AG04450 (cell line): ENCODE results near the gene ITGB3BP. TPM values are rescaled to one million over a fixed set of nuclear protein-coding genes. Genes with fewer than 3 reads are reported as not detected.
A peak's percentile ranks its signal among the peaks of the same experiment; 100 is the strongest.
"Not testable (repeated sequence)": the region's sequence is repeated elsewhere in the genome, so short reads cannot be mapped to it uniquely, and the experiment has no call there.

Experiments
- CTCF ChIA-PET: fragments of 300-600, 350-600 bp; formaldehyde crosslinking; extraction: SDS; loops from one replicate; lab custom pipeline; 2022; ENCODE audit warnings: antibody characterized with exemption, inconsistent platforms; lab: Charles Lee
- POLR2A ChIA-PET: fragments of 350-600 bp; formaldehyde crosslinking; extraction: SDS; loops from one replicate; lab custom pipeline; 2021; ENCODE audit warnings: antibody characterized with exemption, inconsistent platforms; lab: Yijun Ruan, JAX
- DNase-seq: peaks from one replicate; pipeline ENCODE4 v3.0.0-alpha.2; 2011; ENCODE audit warnings: low read depth, low spot score
- H3K27ac ChIP-seq: one replicate; pipeline ENCODE4 v1.5.1; 2012; ENCODE audit warnings: low read depth, low read length, control low read depth
- H3K27me3 ChIP-seq: one replicate; pipeline ENCODE4 v1.6.0; 2012; ENCODE audit warnings: low read length; ENCODE audit not compliant: control insufficient read depth, insufficient read depth
- H3K4me3 ChIP-seq: 2 replicates; pipeline ENCODE4 v1.5.1; 2011; ENCODE audit warnings: mild to moderate bottlenecking, low read depth, low read length, control low read depth
- H3K9me3 ChIP-seq: 2 replicates; pipeline ENCODE4 v1.5.1; 2012; ENCODE audit warnings: low read length; ENCODE audit not compliant: control insufficient read depth, insufficient read depth
- polyA plus RNA-seq: library from polyadenylated mRNA; depleted of rRNA; stranded (reverse); fragments of >200 nt; gene quantifications from 2 replicates; pipeline ENCODE4 v1.2.3, GENCODE V29; 2011
- TF ChIP-seq, protein P1 (sequence below): IDR thresholded peaks from 2 replicates; pipeline ENCODE4 v1.5.1; 2011; ENCODE audit warnings: low read depth, low read length, control low read depth, inconsistent platforms

The ITGB3BP gene
- polyA plus RNA-seq, 1 experiment = 18.0 TPM

DNA sequence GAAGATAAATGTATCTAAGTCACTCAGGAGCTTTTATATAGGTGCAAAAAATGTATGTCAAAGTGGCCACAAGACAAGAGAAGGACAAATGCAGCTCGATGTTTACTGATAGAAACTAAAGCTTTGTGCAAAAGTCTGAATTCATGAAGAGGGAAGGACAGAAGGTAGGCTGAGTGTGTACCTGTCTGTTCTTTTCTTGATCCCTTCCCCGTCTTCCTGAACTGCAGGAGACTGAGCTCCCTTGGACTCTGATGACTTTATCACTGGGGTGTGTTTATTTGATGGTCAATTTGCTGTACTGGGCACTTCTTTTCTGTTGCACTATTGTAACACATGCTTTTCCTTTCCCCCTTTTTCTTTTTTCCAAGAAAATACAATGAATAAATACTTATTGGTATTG lies 25.4 kb downstream of the ITGB3BP start:
- no peaks in the 10 kb centered on the region for H3K27me3 ChIP-seq
- no peaks in the 10 kb centered on the region for H3K9me3 ChIP-seq
- no peak overlapping the region for H3K27ac ChIP-seq
- DNase-seq = no peak
- TF ChIP-seq, protein P1, sequence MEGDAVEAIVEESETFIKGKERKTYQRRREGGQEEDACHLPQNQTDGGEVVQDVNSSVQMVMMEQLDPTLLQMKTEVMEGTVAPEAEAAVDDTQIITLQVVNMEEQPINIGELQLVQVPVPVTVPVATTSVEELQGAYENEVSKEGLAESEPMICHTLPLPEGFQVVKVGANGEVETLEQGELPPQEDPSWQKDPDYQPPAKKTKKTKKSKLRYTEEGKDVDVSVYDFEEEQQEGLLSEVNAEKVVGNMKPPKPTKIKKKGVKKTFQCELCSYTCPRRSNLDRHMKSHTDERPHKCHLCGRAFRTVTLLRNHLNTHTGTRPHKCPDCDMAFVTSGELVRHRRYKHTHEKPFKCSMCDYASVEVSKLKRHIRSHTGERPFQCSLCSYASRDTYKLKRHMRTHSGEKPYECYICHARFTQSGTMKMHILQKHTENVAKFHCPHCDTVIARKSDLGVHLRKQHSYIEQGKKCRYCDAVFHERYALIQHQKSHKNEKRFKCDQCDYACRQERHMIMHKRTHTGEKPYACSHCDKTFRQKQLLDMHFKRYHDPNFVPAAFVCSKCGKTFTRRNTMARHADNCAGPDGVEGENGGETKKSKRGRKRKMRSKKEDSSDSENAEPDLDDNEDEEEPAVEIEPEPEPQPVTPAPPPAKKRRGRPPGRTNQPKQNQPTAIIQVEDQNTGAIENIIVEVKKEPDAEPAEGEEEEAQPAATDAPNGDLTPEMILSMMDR = no peak
- ChIA-PET POLR2A (no interaction called here), CTCF (interaction anchor here (0.6 to 1.4 kb wide), 2 partner anchors 41 to 89 kb away, joined by 3 to 6 read pairs; no protein-coding TSS in a partner anchor)
- H3K4me3 ChIP-seq = no peak overlapping the region

DNA sequence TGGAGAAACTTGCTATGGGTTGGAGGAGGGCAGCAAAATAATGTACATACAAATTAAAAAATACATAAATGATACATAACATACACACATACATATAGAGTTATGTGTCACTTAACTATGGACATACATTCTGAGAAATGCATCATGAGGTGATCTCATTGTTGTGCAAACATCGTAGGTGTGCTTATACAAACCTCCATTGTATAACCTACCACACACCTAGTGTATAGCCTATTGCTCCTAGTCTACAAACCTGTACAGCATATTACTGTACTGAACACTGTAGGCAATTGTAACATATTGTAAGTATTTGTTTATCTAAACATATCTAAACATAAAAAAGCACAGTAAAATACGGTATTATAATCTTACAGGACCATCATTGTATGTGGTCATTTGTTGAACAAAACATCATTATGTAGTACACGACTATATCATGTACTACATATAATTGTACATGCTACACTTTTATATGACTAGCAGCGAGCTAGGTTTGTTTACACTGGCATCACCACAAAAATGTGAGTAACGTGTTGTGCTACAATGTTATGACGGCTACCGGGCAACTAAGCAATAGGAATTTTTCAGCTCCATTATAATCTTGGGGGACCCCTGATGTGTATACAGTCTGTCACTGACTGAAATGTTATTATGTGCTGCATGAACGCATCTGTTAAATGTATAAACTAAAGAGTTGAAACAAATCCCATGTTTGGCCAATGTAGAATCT lies 35.5 kb downstream of the ITGB3BP start:
- Histone ChIP-seq H3K27me3 (no peaks in the 10 kb centered on the region), H3K9me3 (no peaks in the 10 kb centered on the region), H3K4me3 (no peak overlapping the region), H3K27ac (no peak overlapping the region)
- ChIA-PET CTCF (interaction anchor here (1.0 kb wide), 1 partner anchor 45 kb away, joined by 3 read pairs; no protein-coding TSS in a partner anchor), POLR2A (interaction anchor here (0.5 to 1.0 kb wide), 5 partner anchors 11 to 800 kb away, joined by 3 to 4 read pairs (median 3); partner anchors contain the start of genes EFCAB7 and ITGB3BP)
- DNase-seq = peak; percentile 85
- TF ChIP-seq, protein P1 = no peak

DNA sequence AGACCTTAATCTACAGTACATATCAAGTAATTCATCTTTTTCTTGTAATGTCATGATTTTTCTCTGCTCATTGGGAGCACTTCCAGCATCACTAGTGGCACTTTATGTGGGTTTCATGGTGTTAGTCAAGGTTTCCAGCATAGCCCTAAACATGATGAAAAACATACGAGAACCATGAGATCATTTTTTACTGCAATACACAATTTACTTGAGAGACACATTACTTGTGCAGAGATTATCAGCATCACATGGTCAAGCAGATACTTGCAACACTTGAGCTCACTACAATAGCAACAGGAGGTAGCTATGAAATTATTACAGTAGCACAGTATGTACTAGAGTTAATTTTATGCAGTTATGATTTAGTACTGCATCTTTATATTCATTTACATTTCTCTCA lies 36.4 kb downstream of the ITGB3BP start:
- ChIA-PET POLR2A (no interaction called here), CTCF (no interaction called here)
- no peaks in the 10 kb centered on the region for H3K27me3 ChIP-seq
- TF ChIP-seq, protein P1 = no peak
- DNase-seq = peak; percentile 34
- H3K9me3 ChIP-seq = no peaks in the 10 kb centered on the region
- no peak overlapping the region for H3K4me3 ChIP-seq
- no peak overlapping the region for H3K27ac ChIP-seq

DNA sequence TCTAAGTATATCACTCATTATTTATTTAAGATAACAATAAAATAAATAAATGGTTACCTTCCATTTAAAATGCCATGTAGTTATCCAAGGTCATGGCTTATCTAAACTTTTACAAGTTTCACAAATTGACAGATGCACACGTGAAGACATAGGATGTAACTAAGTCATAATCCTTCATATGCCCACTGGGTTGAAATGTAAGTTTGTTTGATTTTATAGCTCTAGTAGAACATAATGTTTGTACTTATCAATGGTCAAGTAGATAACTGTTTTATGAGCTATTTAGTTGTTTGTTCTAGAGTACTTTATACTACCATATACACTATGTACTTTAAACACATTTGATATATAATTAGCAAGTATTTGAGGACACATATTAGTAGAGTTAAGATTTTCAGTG lies 43.0 kb downstream of the ITGB3BP start:
- TF ChIP-seq, protein P1 = no peak
- no peak overlapping the region for H3K4me3 ChIP-seq
- no peak for DNase-seq
- no peaks in the 10 kb centered on the region for H3K27me3 ChIP-seq
- no peak overlapping the region for H3K27ac ChIP-seq
- no peaks in the 10 kb centered on the region for H3K9me3 ChIP-seq
- CTCF ChIA-PET = interaction anchor here (0.6 kb wide), 1 partner anchor 152 kb away, joined by 3 read pairs; no protein-coding TSS in a partner anchor
- POLR2A ChIA-PET = no interaction called here

DNA sequence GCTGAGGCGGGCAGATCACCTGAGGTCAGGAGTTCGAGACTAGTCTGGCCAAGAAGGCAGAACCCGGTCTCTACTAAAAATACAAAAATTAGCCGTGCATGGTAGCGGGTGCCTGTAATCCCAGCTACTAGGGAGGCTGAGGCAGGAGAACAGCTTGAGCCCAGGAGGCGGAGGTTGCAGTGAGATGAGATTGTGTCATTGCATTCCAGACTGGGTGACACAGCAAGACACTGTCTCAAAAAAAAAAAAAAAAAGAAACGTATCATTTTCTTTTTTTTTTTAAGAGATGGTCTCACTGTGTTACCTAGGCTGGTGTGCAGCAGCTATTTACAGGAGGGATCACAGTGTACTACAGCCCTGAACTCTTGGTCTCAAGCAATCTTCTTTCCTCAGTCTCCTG lies 47.3 kb downstream of the ITGB3BP start:
- H3K27ac ChIP-seq = no peak overlapping the region
- no peak overlapping the region for H3K4me3 ChIP-seq
- POLR2A ChIA-PET = interaction anchor here (0.7 to 1.5 kb wide), 2 partner anchors 12 to 1526 kb away, joined by 4 read pairs; no protein-coding TSS in a partner anchor
- TF ChIP-seq, protein P1 = no peak
- H3K9me3 ChIP-seq = peaks cover 3% of the 10 kb centered on the region; the same call in 1 of the 2 replicates
- CTCF ChIA-PET = no interaction called here
- H3K27me3 ChIP-seq = no peaks in the 10 kb centered on the region
- DNase-seq = no peak

DNA sequence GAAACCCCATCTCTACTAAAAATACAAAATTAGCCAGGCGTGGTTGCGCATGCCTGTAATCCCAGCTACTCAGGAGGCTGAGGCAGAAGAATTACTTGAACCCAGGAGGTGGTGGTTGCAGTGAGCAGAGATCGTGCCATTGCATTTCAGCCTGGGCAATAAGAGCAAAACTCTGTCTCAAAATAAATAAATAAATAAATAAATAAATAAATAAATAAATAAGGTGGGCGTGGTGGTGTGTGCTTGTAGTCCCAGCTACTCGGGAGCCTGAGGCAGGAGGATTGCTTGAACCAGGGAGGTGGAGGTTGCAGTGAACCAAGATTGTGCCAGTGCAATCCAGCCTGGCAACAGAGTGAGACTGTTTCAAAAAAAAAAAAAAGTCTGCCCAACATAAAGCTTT lies 54.3 kb downstream of the ITGB3BP start:
- H3K4me3 ChIP-seq, H3K27me3 ChIP-seq, CTCF ChIA-PET, H3K9me3 ChIP-seq, H3K27ac ChIP-seq, DNase-seq, POLR2A ChIA-PET: not testable (repeated sequence)
